LNCAP (cell line): ENCODE data around the gene PLA1A.

Experiments used
- CTCF ChIP-seq: fragments of 450-650 bp; IDR thresholded peaks from 2 replicates; pipeline ENCODE4 v1.5.1; 2017; ENCODE audit warnings: mild to moderate bottlenecking

Gene PLA1A

GRCh38 chr3:119570229-119570628 is 27.5 kb upstream of the PLA1A start:
- TF ChIP-seq CTCF: no peak

- no peak for TF ChIP-seq CTCF
These were observed 26.5 kb upstream of the PLA1A start for GRCh38 chr3:119571230-119571629.

GRCh38 chr3:119571688-119572087 is 26.0 kb upstream of the PLA1A start:
- TF ChIP-seq CTCF: no peak

- no peak for TF ChIP-seq CTCF
These were observed 22.2 kb upstream of the PLA1A start for GRCh38 chr3:119575507-119575906.

- no peak for TF ChIP-seq CTCF
These were observed 18.2 kb upstream of the PLA1A start, which contains the start of gene ADPRH for GRCh38 chr3:119579366-119580066. Gene ADPRH (plus strand): TSS chr3:119579492. CDS start chr3:119582170, 2,678 bp downstream.

- no peak for TF ChIP-seq CTCF
These were observed 17.5 kb upstream of the PLA1A start for GRCh38 chr3:119580067-119580760.

GRCh38 chr3:119582178-119582577 is 15.5 kb upstream of the PLA1A start:
- no peak for TF ChIP-seq CTCF
